ENCODE results near the gene ABRAXAS1.

GRCh38 chr4:83503974-83504373 lies 19.1 kb upstream of the ABRAXAS1 start:
- TF ChIP-seq CTCF (IDR thresholded peaks at IDR 0.05; ENCODE audit: insufficient read depth, low read length, poor library complexity, severe bottlenecking) (no peak), EZH2phosphoT487 (conservative IDR thresholded peaks at IDR 0.05; ENCODE audit: low read length) (no peak)
